ENCODE results near the gene SPEF1.

The SPEF1 gene

DNA sequence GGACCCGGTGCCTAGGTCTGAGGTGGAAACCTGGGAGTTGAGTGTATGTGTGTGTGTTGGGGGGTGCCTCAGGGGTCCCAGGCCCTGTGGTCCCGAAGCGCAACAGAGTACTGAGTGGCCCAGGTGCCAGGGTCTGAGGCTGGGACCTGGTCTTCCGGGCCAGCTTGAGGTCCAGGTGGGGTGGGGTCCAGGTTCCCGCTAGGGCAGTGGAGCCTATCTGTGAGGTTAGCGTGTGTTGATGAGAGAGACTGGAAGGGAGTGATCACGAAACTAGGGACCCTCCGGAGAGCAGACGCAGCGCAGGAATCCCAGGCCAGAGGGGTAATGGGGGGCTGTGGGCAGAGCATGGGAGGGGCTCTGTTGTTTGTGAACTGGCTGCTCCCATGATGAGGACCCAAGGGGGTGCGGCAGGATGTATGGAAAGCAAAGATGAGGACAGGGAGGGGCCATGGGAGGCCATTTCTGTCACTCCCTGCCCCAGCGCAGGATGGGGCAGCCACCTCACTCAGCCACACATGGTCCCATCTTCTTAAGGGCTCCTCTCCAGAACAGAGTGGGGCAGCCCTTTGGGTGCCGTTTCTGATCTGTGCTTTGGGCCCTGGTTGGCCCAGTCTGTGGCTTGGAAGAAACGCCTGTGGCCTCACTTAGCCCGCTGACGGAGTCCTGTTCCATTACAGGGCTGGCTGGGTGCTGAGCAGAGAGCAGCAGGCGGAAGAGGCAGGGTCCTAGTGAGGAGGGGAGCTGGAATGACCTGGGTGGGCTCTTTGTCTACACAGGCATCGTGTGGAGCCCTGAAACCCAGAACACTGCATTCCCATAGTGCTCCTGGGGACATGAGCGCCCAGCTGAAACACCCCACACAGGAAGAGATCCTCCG is 47.9 kb downstream of the SPEF1 start:
- in situ Hi-C loops (cut with HindIII; ENCODE audit: low sequenced_read_pairs), result loop anchor here (25.0 kb wide), 1 partner anchor 96 kb away; no protein-coding TSS in a partner anchor

GRCh38 chr20:3732327-3733118 is 48.7 kb downstream of the SPEF1 start, which contains the start of gene HSPA12B:
Gene HSPA12B (plus strand): TSS chr20:3732685. CDS start chr20:3738675, 5,990 bp downstream.
- in situ Hi-C loops (cut with HindIII; ENCODE audit: low sequenced_read_pairs), result loop anchor here (25.0 kb wide), 1 partner anchor 95 kb away; no protein-coding TSS in a partner anchor

DNA sequence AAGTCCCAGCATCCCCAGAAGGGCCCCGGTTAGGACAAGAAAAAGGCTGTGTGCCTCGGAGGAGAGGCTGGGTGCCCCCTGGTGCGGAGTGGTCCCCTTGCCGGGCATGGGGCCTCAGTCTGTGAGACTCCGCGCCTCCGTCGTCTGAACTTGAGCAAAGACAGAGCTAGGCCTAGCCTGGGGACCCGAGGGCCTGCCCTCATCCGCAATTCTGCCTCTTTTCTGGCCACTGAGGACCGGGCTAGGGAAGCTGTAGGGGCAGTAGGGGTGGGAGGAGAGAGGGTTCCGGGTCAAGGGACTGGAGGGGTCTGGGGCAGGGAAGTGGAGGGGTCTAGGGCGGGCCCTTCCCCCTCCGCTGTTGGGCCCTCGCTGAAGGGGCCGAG is 49.3 kb downstream of the SPEF1 start:
- in situ Hi-C loops (cut with HindIII; ENCODE audit: low sequenced_read_pairs), result loop anchor here (25.0 kb wide), 1 partner anchor 95 kb away; no protein-coding TSS in a partner anchor

GRCh38 chr20:3730803-3731672 is 50.2 kb downstream of the SPEF1 start:
- in situ Hi-C loops (cut with HindIII; ENCODE audit: low sequenced_read_pairs), result loop anchor here (25.0 kb wide), 1 partner anchor 94 kb away; no protein-coding TSS in a partner anchor

GRCh38 chr20:3729811-3730540 is 51.3 kb downstream of the SPEF1 start:
- in situ Hi-C loops (cut with HindIII; ENCODE audit: low sequenced_read_pairs), result loop anchor here (25.0 kb wide), 1 partner anchor 93 kb away; no protein-coding TSS in a partner anchor

GRCh38 chr20:3729378-3729777 is 51.9 kb downstream of the SPEF1 start:
- in situ Hi-C loops (cut with HindIII; ENCODE audit: low sequenced_read_pairs), result loop anchor here (25.0 kb wide), 1 partner anchor 92 kb away; no protein-coding TSS in a partner anchor

DNA sequence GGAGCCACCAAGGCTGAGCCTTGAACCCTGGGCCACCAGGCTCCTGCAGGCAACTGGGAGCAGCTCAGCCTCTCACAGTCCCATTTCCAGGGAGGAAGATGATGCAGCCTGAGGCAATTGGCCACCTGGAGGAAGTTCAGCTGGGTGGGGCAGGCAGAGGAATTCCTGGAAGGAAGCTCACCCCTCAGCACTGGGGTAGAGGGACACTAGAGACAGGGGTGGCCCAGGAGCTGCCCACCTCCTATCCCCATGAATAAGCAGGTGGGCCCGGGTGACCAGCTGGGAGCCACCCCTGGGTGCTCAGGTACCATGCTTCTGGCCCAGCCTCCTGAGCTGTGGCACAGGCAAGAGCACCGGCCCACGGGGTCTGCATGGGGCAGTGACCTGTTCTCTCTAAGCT is 52.4 kb downstream of the SPEF1 start:
- in situ Hi-C loops (cut with HindIII; ENCODE audit: low sequenced_read_pairs), result loop anchor here (25.0 kb wide), 1 partner anchor 92 kb away; no protein-coding TSS in a partner anchor

DNA sequence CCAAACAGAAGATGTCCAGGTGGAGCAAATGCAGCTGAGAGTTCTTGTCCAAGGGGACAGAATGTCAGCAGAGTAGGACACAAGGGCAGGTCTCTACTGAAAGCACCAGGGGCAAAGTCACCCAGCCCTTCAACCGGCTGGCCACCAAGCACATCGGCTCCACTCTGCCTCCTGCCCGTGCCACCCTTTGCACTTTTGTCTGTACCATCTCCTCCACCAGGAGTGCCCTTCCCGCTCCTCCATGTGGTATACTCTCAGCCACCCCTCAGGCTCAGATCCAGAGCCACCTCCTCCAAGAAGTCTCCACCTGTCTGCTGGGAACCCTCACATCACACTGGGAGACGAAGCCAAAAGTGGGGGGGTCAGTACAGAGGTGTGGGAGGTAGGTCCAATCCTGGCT is 52.9 kb downstream of the SPEF1 start:
- in situ Hi-C loops (cut with HindIII; ENCODE audit: low sequenced_read_pairs), result loop anchor here (25.0 kb wide), 1 partner anchor 91 kb away; no protein-coding TSS in a partner anchor
